ENCODE measurements around the gene UBR3. TPM values are rescaled to one million over a fixed set of nuclear protein-coding genes. Genes with fewer than 3 reads are reported as not detected.
"Not testable (repeated sequence)": the region's sequence is repeated elsewhere in the genome, so short reads cannot be mapped to it uniquely, and the experiment has no call there.

Gene UBR3
- total RNA-seq, 1 experiment from 2014 or later, result 24.5 TPM

- H3K27me3 ChIP-seq, result no peaks in the 10 kb centered on the region
- peaks cover 8% of the 10 kb centered on the region for H3K9me3 ChIP-seq
- no peak overlapping the region for H3K4me3 ChIP-seq
- DNase-seq, result no peak
- peaks cover 66% of the 10 kb centered on the region for H3K36me3 ChIP-seq
These were observed 9.0 kb upstream of the UBR3 start for GRCh38 chr2:169818241-169818640.

GRCh38 chr2:169819106-169819505, 8.1 kb upstream of the UBR3 start:
- Histone ChIP-seq H3K27me3 (no peaks in the 10 kb centered on the region), H3K36me3 (peaks cover 62% of the 10 kb centered on the region), H3K9me3 (peaks cover 8% of the 10 kb centered on the region), H3K4me3 (no peak overlapping the region)
- DNase-seq, result no peak

- H3K27me3 ChIP-seq, H3K9me3 ChIP-seq, H3K4me3 ChIP-seq: not testable (repeated sequence)
- DNase-seq, result peak; percentile 48
- peaks cover 55% of the 10 kb centered on the region for H3K36me3 ChIP-seq
These were observed 7.2 kb upstream of the UBR3 start for GRCh38 chr2:169820101-169820500.

GRCh38 chr2:169822036-169822435, 5.2 kb upstream of the UBR3 start:
- peaks cover 4% of the 10 kb centered on the region; the same call in 1 of the 2 replicates for H3K9me3 ChIP-seq
- no peaks in the 10 kb centered on the region for H3K27me3 ChIP-seq
- no peak overlapping the region for H3K4me3 ChIP-seq
- no peak for DNase-seq
- peaks cover 37% of the 10 kb centered on the region for H3K36me3 ChIP-seq

GRCh38 chr2:169822785-169823392, 4.4 kb upstream of the UBR3 start:
- no peaks in the 10 kb centered on the region for H3K27me3 ChIP-seq
- H3K9me3 ChIP-seq, result peaks cover 2% of the 10 kb centered on the region; the same call in 1 of the 2 replicates
- peak overlapping the region; percentile 73; the same call in 1 of the 2 replicates for H3K4me3 ChIP-seq
- DNase-seq, result peak; percentile 16
- H3K36me3 ChIP-seq, result peaks cover 29% of the 10 kb centered on the region

GRCh38 chr2:169823996-169824372, 3.3 kb upstream of the UBR3 start:
- no peaks in the 10 kb centered on the region for H3K9me3 ChIP-seq
- no peaks in the 10 kb centered on the region for H3K27me3 ChIP-seq
- peaks cover 18% of the 10 kb centered on the region for H3K36me3 ChIP-seq
- H3K4me3 ChIP-seq, result peak overlapping the region; percentile 73
- no peak for DNase-seq

- DNase-seq, result peak; percentile 82
- Histone ChIP-seq H3K36me3 (peaks cover 14% of the 10 kb centered on the region), H3K27me3 (no peaks in the 10 kb centered on the region), H3K4me3 (peak within 1 kb of the TSS; percentile 73), H3K9me3 (no peaks in the 10 kb centered on the region)
These were observed 2.6 kb upstream of the UBR3 start, which contains the start of gene METTL5 for GRCh38 chr2:169824373-169825333. TSS of gene METTL5 (minus strand) at chr2:169824905. CDS start at chr2:169824597, 308 bp downstream.

- H3K36me3 ChIP-seq, result peaks cover 15% of the 10 kb centered on the region
- H3K9me3 ChIP-seq, result no peaks in the 10 kb centered on the region
- H3K4me3 ChIP-seq, result peak overlapping the region; percentile 88
- H3K27me3 ChIP-seq, result no peaks in the 10 kb centered on the region
- peak; percentile 39 for DNase-seq
These were observed 1.0 kb downstream of the UBR3 start for GRCh38 chr2:169828141-169828811.

GRCh38 chr2:169834401-169834800, 7.1 kb downstream of the UBR3 start:
- Histone ChIP-seq H3K36me3 (peaks cover 15% of the 10 kb centered on the region; the same call in 1 of the 2 replicates), H3K27me3 (no peaks in the 10 kb centered on the region), H3K9me3 (no peaks in the 10 kb centered on the region), H3K4me3 (no peak overlapping the region)
- DNase-seq, result no peak

- no peak overlapping the region for H3K4me3 ChIP-seq
These were observed 11.7 kb downstream of the UBR3 start for GRCh38 chr2:169838743-169839489.

GRCh38 chr2:169839954-169840746, 12.9 kb downstream of the UBR3 start:
- H3K36me3 ChIP-seq, result peaks cover 2% of the 10 kb centered on the region; the same call in 1 of the 2 replicates
- no peak for DNase-seq
- no peaks in the 10 kb centered on the region for H3K9me3 ChIP-seq
- no peaks in the 10 kb centered on the region for H3K27me3 ChIP-seq
- no peak overlapping the region for H3K4me3 ChIP-seq

More at GRCh38 chr2:169838743-169839489, 11.7 kb downstream of the UBR3 start:
- H3K9me3 ChIP-seq, result no peaks in the 10 kb centered on the region
- H3K36me3 ChIP-seq, result peaks cover 2% of the 10 kb centered on the region; the same call in 1 of the 2 replicates
- H3K27me3 ChIP-seq, result no peaks in the 10 kb centered on the region
- DNase-seq, result no peak

GRCh38 chr2:169840747-169841142, 13.5 kb downstream of the UBR3 start:
- H3K9me3 ChIP-seq, result no peaks in the 10 kb centered on the region
- H3K4me3 ChIP-seq, result no peak overlapping the region
- H3K36me3 ChIP-seq, result peaks cover 3% of the 10 kb centered on the region; the same call in 1 of the 2 replicates
- H3K27me3 ChIP-seq, result no peaks in the 10 kb centered on the region
- no peak for DNase-seq

GRCh38 chr2:169841625-169842024, 14.4 kb downstream of the UBR3 start:
- not testable (repeated sequence) for H3K36me3 ChIP-seq, H3K27me3 ChIP-seq, DNase-seq, H3K4me3 ChIP-seq, H3K9me3 ChIP-seq

GRCh38 chr2:169845016-169845415, 17.8 kb downstream of the UBR3 start:
- H3K9me3 ChIP-seq, result peaks cover 2% of the 10 kb centered on the region; the same call in 1 of the 2 replicates
- H3K36me3 ChIP-seq, result peaks cover 16% of the 10 kb centered on the region
- DNase-seq, result no peak
- no peak overlapping the region for H3K4me3 ChIP-seq
- no peaks in the 10 kb centered on the region for H3K27me3 ChIP-seq

- not testable (repeated sequence) for H3K4me3 ChIP-seq, DNase-seq, H3K27me3 ChIP-seq, H3K9me3 ChIP-seq
- H3K36me3 ChIP-seq, result peaks cover 16% of the 10 kb centered on the region
These were observed 21.9 kb downstream of the UBR3 start for GRCh38 chr2:169848959-169849693.
